ENCODE data around the gene RAX2.

GRCh38 chr19:3796358-3796757, 24.3 kb upstream of the RAX2 start:
- TF ChIP-seq CTCF (conservative IDR thresholded peaks at IDR 0.05 in 1 of 2, IDR thresholded peaks at IDR 0.05 in 1 of 2; ENCODE audit: low read depth in 1 of 2, low read length in 2 of 2) = no peak
- no peak for TF ChIP-seq EZH2 (IDR thresholded peaks at IDR 0.05; ENCODE audit: low read length, missing control alignments)

Measured in fibroblast of lung (primary cell).